Lower leg skin (tissue), 3 donors: ENCODE measurements around the gene LHB.

Source experiments
- POLR2A ChIP-seq, 2 donors: fragments of 450-650 bp; IDR thresholded peaks; one replicate each; pipeline ENCODE4 v1.6.1; 2016 to 2017; ENCODE audit warnings: antibody characterized with exemption in 2 of 2, mild to moderate bottlenecking in 1 of 2, moderate library complexity in 1 of 2
- TF ChIP-seq, protein P1 (sequence below), 3 donors: fragments of 450-650 bp; IDR thresholded peaks; one replicate each; pipeline ENCODE4 v1.5.1; 2016; ENCODE audit warnings: antibody characterized with exemption in 3 of 3, mild to moderate bottlenecking in 3 of 3, moderate library complexity in 2 of 3

GRCh38 chr19:48991873-48992580 lies 24.9 kb downstream of the LHB start:
- TF ChIP-seq, protein P1, sequence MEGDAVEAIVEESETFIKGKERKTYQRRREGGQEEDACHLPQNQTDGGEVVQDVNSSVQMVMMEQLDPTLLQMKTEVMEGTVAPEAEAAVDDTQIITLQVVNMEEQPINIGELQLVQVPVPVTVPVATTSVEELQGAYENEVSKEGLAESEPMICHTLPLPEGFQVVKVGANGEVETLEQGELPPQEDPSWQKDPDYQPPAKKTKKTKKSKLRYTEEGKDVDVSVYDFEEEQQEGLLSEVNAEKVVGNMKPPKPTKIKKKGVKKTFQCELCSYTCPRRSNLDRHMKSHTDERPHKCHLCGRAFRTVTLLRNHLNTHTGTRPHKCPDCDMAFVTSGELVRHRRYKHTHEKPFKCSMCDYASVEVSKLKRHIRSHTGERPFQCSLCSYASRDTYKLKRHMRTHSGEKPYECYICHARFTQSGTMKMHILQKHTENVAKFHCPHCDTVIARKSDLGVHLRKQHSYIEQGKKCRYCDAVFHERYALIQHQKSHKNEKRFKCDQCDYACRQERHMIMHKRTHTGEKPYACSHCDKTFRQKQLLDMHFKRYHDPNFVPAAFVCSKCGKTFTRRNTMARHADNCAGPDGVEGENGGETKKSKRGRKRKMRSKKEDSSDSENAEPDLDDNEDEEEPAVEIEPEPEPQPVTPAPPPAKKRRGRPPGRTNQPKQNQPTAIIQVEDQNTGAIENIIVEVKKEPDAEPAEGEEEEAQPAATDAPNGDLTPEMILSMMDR (IDR thresholded peaks at IDR 0.05) = no peak
- TF ChIP-seq POLR2A (IDR thresholded peaks at IDR 0.05) = no peak
